Measurements from ENCODE around the gene DAGLB.
"Not testable (repeated sequence)": the region's sequence is repeated elsewhere in the genome, so short reads cannot be mapped to it uniquely, and the experiment has no call there.

DAGLB gene

DNA sequence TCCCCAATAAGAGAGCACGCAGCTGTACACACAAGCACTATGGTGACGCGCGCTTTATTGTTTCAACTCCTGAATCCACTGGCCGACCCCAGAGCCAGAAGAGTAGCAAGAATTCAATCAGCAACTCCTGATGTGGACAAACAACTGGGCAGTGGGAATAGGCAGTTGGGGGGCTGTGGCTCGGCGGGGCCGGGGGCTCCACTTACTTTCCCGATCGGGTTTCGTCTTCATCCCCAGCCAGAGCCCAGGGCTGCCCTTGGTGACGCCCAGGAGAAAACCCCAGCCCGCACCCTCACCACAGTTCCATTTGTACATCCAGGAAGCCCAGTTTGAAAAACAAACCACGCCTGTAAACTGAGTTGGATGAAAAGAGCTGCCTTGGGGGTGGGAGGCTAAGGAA, 38.7 kb downstream of the DAGLB start:
- DNase-seq (ENCODE audit: low read depth) = no peak
- no peak overlapping the region for H3K4me3 ChIP-seq (ENCODE audit: control insufficient read depth, low read depth, low read length)
- TF ChIP-seq, protein P1, sequence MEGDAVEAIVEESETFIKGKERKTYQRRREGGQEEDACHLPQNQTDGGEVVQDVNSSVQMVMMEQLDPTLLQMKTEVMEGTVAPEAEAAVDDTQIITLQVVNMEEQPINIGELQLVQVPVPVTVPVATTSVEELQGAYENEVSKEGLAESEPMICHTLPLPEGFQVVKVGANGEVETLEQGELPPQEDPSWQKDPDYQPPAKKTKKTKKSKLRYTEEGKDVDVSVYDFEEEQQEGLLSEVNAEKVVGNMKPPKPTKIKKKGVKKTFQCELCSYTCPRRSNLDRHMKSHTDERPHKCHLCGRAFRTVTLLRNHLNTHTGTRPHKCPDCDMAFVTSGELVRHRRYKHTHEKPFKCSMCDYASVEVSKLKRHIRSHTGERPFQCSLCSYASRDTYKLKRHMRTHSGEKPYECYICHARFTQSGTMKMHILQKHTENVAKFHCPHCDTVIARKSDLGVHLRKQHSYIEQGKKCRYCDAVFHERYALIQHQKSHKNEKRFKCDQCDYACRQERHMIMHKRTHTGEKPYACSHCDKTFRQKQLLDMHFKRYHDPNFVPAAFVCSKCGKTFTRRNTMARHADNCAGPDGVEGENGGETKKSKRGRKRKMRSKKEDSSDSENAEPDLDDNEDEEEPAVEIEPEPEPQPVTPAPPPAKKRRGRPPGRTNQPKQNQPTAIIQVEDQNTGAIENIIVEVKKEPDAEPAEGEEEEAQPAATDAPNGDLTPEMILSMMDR (conservative IDR thresholded peaks at IDR 0.05; ENCODE audit: control insufficient read depth, insufficient read depth, low read depth, low read length) = no peak

DNA sequence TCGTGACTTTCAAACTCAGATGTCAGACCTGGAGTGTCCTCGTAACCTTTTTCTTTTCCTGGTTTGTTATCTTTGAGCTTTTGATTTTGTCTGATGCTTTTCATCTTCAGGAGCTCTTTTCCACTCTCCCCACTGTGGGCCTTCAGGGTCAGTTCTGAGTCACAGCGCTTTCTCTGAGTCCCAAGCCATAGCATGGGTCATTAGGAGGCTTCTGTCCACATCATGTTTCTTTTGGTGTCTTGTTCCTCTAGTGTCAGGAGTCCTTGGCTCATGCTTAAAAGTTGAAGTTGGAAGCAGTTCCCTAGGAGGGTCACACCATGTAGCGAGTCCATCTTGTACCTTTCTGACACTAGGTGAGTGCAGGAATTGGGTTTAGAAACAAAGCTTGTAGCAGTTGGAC, 40.3 kb downstream of the DAGLB start:
- H3K4me3 ChIP-seq (ENCODE audit: control insufficient read depth, low read depth, low read length) = no peak overlapping the region
- TF ChIP-seq, protein P1 (conservative IDR thresholded peaks at IDR 0.05; ENCODE audit: control insufficient read depth, insufficient read depth, low read depth, low read length) = no peak
- DNase-seq (ENCODE audit: low read depth) = no peak

DNA sequence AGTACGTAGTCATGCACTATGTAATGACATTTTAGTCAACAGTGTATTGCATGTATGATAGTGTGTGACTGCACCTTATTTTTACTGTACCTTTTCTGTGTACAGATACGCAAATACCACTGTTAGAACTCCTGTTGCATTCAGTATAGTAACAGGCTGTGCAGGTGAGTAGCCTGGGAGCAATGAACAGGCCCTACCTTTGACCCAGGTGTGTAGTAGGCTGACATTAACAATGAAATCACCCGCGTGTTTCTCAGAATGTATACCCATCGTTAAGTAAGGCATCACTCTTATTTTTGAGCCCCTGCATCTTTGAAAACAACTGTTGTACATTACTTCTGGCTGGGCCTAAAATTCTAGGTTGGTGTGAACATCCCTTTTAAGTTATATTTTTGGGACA, 41.6 kb downstream of the DAGLB start:
- DNase-seq (ENCODE audit: low read depth) = no peak
- no peak overlapping the region for H3K4me3 ChIP-seq (ENCODE audit: control insufficient read depth, low read depth, low read length)
- TF ChIP-seq, protein P1 (conservative IDR thresholded peaks at IDR 0.05; ENCODE audit: control insufficient read depth, insufficient read depth, low read depth, low read length) = no peak

DNA sequence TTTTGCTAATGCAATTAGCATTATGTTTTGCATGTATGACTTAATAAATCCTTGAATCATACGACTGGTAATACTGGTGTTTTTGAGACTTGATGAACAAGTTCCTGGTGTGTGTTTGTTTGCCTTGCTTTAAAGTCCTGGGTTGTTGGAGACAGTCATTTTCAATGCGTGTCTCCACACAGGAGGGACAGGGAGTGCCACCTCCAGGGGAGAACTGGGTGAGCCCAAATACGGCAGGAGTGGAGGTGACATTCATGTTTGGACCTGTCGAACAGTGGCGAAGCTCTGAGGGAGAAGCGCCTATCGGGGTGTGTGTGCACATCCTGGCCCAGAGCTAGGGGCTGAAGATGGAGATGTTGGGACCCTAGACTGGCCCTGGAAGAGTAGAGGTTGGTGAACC, 43.8 kb downstream of the DAGLB start:
- no peak for DNase-seq (ENCODE audit: low read depth)
- TF ChIP-seq, protein P1 (conservative IDR thresholded peaks at IDR 0.05; ENCODE audit: control insufficient read depth, insufficient read depth, low read depth, low read length) = no peak
- H3K4me3 ChIP-seq (ENCODE audit: control insufficient read depth, low read depth, low read length) = no peak overlapping the region

DNA sequence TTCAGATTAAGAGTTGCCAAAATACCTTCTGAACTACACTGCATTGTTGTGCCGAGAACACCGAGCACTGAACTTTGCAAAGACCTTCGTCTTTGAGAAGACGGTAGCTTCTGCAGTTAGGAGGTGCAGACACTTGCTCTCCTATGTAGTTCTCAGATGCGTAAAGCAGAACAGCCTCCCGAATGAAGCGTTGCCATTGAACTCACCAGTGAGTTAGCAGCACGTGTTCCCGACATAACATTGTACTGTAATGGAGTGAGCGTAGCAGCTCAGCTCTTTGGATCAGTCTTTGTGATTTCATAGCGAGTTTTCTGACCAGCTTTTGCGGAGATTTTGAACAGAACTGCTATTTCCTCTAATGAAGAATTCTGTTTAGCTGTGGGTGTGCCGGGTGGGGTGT, 45.0 kb downstream of the DAGLB start:
- H3K4me3 ChIP-seq (ENCODE audit: control insufficient read depth, low read depth, low read length) = no peak overlapping the region
- TF ChIP-seq, protein P1 (conservative IDR thresholded peaks at IDR 0.05; ENCODE audit: control insufficient read depth, insufficient read depth, low read depth, low read length) = no peak
- DNase-seq (ENCODE audit: low read depth) = no peak

DNA sequence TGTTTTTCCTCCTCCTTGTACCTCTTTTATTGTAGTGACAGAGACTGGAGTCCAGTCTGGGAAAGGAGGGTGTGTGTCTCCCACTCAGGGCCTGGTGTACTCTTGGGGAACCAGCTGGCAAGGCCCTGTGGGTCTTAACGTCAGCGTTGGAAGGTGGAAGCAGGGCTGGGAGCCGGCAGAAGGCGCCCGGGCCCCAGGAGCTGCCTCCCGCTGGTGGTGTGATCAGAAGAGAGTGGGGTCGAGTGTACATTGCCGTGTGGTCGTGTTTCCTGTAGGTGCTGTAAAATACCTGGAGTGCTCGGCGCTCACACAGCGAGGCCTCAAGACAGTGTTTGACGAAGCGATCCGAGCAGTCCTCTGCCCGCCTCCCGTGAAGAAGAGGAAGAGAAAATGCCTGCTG, 45.7 kb downstream of the DAGLB start:
- TF ChIP-seq, protein P1 (conservative IDR thresholded peaks at IDR 0.05; ENCODE audit: control insufficient read depth, insufficient read depth, low read depth, low read length) = no peak
- no peak for DNase-seq (ENCODE audit: low read depth)
- no peak overlapping the region for H3K4me3 ChIP-seq (ENCODE audit: control insufficient read depth, low read depth, low read length)

DNA sequence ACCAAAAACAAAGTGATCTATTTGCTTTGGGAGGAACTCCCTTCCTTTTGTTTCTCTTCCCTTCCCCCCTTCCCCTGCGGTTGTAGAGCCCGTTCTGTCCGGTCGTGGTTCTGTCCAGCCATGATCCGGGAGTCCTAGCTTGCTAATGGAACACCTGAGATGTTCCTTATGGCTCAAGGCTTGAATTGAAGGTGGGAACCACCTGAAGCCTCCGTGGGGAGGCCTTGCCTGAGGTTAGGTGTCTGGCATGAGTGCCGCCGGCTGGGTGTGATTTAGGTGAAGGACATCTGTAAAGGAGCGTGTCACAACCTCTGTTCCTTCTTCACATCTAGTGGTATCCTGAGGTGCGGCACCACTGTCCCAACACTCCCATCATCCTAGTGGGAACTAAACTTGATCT, 46.2 kb downstream of the DAGLB start:
- no peak overlapping the region for H3K4me3 ChIP-seq (ENCODE audit: control insufficient read depth, low read depth, low read length)
- DNase-seq (ENCODE audit: low read depth) = no peak
- TF ChIP-seq, protein P1 (conservative IDR thresholded peaks at IDR 0.05; ENCODE audit: control insufficient read depth, insufficient read depth, low read depth, low read length) = no peak

DNA sequence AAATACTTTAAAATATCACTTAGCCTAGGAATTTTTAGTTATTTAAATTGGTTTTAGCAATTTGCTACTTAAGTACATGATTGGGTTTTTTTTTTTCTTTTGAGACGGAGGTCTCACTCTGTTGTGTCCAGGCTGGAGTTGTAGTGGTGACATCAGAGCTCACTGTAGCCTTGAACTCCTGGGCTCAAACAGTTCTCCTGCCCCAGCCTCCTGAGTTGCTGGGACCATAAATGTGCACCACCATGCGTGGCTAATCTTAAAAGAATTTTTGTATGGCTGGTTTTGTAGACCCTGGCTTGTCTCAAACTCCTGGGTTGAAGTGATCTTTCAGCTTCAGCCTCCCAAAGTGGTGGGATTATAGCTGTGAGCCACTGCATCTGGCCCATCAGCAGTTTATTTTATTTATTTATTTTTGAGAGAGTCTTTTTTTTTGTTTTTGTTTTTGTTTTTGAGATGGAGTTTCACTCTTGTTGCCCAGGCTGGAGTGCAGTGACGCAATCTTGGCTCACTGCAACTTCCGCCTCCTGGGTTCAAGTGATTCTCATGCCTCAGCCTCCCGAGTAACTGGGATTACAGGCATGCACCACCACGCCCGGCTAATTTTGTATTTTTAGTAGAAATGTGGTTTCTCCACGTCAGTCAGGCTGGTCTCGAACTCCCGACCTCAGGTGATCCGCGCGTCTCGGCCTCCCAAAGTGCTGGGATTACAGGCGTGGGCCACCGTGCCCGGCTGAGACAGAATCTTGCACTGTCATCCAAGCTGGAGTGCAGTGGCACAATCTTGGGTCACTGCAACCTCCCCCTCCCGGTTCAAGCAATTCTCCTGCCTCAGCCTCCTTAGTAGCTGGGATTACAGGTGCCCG, 47.3 kb downstream of the DAGLB start:
- not testable (repeated sequence) for DNase-seq (ENCODE audit: low read depth); H3K4me3 ChIP-seq (ENCODE audit: control insufficient read depth, low read depth, low read length)
